HTERT RPE-1 (cell line): ENCODE measurements around the gene MTCL1.

ENCODE experiments used
- in situ Hi-C: fragments of 300-500 bp; cut with MboI; formaldehyde crosslinking; loops from 4 replicates; pipeline ENCODE4 v1.14.3; 2020; ENCODE audit warnings: low sequenced_read_pairs

Gene MTCL1

DNA sequence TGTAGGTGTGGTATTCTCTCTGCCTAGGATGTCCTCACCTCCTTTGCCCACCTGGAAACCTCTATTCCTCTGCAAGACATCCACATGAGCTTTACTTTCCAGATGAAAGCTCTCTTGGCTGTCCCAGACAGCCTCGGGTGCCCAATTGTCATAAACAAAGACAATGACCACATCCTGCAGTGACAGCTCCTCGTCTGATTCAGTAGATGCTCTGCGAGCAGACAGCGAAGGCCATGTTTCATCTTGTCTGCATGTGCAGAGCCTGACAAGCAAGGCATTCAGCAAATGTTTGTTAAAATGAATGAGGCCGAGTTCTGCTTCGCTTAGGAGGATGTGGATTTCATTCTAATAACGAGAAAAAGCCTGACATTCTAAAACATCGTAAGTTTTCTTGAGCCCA, 150.9 kb downstream of the MTCL1 start:
- in situ Hi-C loops = no loop called here

DNA sequence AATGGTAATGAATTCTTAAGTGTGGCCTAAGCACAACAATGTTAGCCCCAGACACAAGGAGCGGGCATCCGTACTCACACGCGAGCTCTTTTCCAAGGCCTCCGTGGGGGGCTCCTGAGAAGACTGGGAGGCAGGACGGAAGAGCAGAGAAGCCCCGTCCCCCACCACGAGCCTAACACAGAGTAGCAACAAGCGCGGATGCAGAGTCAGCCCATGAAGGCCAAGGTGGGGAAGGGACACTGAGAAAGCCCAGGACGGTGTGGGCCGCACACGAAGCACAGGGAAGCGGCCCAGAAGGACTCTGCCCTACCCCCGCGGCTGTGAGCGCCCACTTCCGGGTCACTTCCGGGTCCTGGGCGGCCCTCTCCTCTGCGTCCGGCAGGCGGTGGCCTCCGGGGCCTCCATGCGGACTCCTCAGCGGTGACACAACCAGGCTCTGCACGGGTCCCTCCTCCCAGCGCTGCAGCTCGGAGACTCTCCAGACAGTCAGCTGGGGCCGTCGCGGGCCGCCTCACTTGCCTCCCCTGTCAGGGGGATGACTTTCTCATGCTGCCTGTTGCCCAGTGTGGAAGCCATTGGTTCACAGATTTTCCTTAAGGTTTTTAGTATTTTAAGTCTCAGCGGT, 151.5 kb downstream of the MTCL1 start:
- in situ Hi-C loops = no loop called here

DNA sequence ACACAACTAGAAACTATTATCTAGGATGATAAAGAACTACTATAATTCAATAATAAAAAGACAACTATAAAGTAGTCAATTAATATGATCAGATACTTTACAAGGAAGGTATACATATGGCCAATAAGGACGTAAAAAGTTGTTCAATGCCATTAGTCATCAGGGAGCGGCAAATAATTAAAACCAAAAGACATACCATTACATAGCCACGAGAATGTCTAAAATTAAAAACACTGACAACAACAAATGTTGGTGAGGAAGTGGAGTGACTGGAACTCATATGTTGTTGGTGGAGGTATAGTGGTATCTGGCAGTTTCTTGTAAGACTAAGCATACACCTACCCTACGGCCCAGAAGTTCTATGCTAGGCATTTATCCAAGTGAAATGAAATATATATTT, 152.4 kb downstream of the MTCL1 start:
- in situ Hi-C loops = no loop called here

DNA sequence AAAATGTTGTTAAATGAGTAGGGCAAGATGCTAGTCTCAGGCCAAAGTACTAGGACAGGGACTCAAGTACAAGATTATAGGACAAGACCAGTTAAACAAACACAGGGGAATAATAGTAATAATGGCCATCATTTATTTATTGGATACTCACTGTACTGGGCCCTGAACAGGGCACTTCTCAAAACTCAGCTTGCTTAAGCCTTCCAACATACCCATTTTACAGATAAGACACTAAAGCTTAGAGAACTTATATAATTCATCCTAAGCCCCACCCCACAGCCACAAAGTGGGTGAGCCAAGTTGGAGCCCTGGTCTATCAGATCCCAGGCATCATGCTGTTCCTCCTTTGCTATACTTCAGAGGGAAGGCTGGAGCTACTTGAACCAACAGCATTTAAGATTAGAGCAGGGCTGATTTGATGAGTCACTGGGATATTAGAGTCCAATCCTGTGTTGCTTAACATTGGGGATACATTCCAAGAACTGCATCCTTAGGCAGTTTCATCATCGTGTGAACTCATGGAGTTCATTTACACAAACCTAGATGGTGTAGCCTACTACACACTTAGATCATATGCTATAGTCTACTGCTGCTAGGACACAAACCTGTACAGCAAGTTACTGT, 153.6 kb downstream of the MTCL1 start:
- in situ Hi-C loops = no loop called here

DNA sequence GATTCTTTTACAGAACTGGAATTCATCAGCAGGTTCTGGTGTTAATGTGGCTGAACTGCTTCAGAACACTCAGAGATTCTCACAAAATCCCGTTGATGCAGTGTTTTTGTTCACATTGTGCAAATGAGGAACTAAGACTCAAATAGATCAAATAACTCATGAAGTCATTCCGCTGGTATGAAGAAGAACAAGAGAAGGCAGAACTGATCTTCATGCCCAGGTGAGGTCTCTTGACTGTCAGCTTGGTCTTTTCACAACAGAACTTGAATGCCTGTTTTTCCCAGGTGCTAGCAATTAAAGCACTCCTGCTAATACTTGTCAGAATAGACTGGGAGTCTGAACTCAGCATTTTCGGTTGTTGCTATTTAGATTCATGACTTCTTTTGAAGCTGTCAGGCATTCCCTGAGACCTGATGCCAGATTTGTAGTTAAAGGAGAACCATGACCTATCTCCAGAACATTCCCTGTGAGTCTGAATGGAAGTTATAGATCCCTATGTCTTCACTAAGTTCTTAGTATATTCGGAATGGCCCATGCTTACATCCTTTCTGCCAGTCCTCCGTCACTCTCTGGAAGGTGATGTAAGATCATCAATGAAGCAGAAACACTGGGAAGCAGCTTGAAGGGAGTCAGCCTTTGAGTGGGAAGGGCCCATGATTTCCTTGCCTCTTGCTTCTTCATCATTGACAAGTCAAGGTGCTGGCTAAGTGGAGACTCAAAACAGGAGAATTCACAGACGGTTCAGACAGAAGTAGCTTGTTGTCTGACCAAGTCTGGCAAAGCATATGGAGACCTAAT, 155.7 kb downstream of the MTCL1 start:
- in situ Hi-C loops = no loop called here

DNA sequence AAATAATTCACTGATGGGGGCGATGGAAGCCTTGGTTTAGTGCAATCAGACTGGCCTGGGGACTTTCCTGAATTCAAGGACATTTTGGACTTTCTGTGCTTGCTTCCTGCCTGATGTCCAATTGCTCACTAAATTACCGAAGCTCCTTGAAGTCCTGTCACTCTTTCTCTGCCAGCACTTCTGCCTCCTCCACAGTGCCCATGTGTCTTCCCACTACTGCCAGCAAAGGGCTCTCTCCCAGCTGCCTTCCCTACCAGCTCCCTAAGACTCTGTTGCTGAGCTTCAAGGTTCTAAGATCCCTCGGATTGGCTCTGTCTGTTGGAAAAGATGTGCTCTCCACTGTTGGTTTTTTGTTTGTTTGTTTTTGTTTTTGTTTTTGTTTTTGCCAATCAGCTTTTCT, 158.1 kb downstream of the MTCL1 start:
- in situ Hi-C loops = no loop called here

DNA sequence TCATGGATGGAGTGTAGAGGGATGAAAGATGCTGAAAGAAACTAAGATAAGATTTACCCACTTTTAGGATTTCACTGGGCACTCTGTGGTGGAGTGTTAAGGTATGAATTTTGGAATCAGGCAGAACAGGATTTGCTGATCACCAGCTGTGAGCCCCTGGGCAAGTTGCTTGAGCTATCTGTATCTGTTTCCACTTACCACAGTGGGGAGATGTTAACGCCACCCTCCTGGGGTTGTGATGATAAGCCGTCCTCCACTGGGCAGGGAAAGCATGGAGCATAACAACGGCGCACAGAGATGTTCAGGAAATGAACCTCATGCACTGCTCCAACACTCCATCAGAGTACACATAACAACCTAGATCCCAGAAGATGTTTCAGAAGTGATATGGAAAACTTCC, 160.6 kb downstream of the MTCL1 start:
- in situ Hi-C loops = no loop called here

DNA sequence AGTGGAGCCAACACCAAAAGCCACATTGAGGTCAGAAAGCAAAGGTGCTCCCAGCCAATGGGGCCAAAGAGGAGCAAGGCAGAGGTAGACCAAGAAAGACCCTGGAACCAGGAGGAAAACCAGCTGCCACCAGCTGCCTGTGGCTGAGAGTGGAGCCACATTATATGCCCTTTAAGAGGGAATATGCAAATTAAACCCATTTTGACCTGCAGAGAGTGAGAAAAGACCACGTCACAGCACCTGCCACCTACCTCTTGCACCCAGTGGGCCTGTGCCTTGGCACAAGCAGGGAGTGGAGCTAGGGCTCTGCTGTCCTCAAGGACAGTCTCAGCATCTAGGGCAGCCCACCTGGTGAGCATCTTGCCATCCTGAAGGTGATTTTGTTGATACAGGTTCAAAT, 161.3 kb downstream of the MTCL1 start:
- in situ Hi-C loops = no loop called here

DNA sequence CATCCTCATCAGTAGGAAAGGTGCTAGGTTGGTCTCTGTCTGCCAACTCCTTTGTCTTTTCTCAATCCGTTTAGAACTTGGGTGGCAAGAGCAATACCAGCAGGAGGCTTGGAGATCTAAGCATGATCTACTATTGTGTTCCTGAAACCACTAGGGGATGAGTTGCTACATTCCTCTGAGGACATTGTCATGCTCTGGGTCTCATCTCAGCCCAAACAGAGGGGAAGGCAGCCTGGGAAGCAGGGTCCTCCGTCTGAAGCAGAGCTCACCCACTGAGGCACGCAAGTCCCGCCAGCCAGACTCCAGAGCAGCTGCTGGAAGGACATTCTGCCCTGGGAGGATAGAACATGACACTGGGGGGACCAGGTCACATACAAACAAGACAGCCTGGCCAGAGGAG, 162.9 kb downstream of the MTCL1 start:
- in situ Hi-C loops = no loop called here

DNA sequence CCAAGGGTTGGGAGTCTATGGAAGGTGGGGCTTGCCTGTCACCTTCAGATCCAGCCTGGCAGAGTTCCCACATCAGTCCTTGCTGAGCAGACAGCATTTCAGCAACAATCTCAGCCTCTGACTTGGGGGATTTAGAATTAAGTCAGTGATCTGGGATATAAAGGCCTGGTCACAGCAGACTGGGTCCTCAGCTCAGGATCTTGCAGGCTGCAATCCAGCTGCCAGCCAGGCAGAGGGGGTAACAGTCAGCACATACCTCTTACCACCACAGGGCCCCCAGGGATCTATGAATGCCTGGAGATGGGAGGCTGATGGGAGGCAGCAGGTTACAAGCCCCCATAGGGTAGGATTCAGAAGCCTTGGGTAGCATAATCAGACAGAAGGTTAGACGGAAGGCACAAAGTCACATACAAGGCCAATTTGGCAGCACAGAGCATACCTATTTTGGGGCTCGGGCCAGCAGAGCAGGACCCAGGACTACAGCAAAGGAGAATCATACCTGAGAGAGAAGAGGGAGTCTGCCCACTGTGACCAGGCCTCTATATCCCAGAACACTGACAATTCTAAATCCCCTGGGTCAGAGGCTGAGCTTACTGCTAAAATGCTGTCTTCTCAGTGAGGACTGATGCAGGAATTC, 163.5 kb downstream of the MTCL1 start:
- in situ Hi-C loops = no loop called here

DNA sequence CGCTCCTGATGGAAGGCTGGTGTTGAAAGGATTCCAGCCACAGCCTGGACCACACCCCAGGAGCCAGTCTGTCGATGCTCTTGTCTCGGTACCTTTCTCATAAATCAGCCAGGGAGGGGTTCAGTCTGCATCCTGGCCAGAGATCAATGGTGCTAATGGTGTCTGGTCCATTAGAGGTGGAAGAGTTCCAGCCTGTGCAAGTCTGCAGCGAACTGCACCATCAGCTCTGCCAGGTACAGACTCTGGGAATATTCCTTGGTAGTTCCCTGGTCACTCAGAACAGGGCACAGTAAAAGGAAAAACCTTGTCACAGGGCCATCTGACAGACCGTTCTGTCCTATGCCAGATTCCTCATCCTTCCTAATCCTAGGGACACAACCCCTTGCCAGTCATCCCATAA, 164.3 kb downstream of the MTCL1 start:
- in situ Hi-C loops = no loop called here

DNA sequence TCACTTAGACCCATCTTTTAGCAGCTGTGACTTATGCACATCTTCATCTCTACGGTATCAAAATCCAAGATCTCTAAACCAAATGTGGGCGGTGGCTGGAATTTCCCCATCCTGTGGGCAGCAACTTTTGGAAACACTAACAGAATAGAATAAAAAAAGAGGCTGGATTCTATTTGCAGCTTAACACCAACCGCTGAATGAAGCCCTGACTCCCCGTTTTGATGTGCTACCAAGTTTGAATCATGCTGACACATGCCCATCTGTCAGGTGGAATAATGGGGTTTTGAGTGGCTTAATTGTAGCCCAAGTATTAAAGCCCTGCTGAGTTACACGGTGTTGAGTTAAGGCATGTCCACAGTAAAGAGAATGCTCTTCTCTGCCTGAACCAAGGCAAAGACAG, 165.2 kb downstream of the MTCL1 start:
- in situ Hi-C loops = no loop called here

DNA sequence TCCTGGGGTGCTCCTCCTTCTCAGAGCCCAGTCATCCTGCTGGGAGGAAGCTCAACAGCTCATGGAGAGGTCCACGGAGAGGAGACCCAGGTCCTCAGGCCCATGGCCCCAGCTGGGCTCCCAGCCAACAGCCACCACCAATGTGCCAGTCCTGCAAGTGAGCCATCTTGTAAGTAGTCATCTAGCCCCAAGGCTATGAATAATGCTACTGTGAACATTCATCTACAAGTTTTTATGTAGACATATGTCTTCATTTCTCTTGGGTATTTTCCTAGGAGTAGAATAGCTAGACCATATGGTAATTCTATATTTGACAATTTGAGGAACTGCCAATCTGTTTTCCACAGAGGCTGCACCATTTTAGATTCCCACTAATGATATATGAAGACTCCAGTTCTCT, 166.1 kb downstream of the MTCL1 start:
- in situ Hi-C loops = no loop called here

DNA sequence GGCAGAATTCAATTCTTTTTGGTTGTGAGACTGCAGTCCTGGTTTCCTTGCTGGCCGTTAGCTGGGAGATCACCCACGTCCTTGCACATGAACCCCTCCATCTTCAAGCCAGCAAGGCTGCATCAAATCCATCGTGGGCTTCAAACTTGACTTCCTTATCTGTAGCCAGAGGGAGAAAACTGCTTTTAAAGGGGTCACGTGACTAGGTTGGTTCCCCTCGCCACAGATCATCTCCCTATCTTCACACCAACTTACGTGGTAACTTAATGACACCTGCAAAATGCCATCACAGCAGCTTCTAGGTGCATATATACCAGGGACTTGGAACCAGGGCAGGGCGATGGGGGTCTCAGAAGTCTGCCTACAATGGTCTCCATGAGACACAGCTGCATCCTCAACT, 169.5 kb downstream of the MTCL1 start:
- in situ Hi-C loops = no loop called here

DNA sequence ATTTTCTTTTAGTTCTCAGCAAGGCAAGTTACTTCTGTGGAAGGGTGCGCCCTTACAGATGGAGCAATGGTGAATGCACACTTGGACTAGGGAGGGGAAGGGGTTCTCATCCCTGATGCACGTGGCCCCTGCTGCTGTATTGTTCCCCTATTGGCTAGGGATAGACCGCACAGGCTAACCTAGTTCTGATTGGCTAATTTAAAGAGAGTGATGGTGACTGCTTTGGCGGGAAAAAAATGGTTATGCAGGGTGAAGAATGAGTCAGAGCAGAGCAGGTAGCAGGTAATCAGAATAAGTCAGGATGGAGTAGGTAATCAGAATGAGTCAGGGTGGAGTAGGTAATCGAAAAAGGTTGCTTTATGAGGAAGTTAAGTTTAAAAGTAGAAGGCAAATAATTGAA, 171.5 kb downstream of the MTCL1 start:
- in situ Hi-C loops = no loop called here

DNA sequence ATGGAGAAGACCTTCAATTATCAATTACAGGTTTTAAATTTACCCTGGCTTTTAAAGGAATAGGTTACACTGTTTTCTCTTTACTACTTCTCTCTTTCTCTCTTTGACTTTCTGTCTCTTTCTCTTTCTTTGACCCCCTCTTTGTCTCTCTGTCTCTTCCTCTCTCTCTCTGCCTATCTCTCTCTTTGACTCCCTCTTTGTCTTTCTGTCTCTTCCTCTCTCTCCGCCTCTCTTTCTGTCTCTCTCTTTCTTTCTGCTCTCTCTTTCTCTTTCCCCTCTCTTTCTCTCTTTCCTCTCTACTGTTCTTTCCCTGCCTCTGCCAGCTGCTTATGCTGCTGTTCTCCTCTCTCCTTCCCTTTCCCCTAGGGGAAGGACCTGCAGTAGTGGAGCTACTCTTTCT, 175.7 kb downstream of the MTCL1 start:
- in situ Hi-C loops = no loop called here
